ENCODE data around the gene CENPF. TPM values are rescaled to one million over a fixed set of nuclear protein-coding genes. Genes with fewer than 3 reads are reported as not detected.
"Not testable (repeated sequence)": the region's sequence is repeated elsewhere in the genome, so short reads cannot be mapped to it uniquely, and the experiment has no call there.

The CENPF gene
- total RNA-seq, 1 donor from 2014 or later: 2.5 TPM

GRCh38 chr1:214587165-214587564 is 15.8 kb upstream of the CENPF start:
- no peak for DNase-seq
- Histone ChIP-seq H3K4me1 (no peaks in the 10 kb centered on the region), H3K9me3 (no peaks in the 10 kb centered on the region), H3K4me3 (no peak overlapping the region), H3K27me3 (ENCODE audit: low read depth) (peaks cover 4% of the 10 kb centered on the region), H3K36me3 (no peaks in the 10 kb centered on the region), H3K27ac (no peak overlapping the region)
- no peak for TF ChIP-seq CTCF (IDR thresholded peaks at IDR 0.05)
- intact Hi-C loops (cut with DNase I): no loop called here
- ATAC-seq: no peak

- DNase-seq (no peak), ATAC-seq (no peak)
- H3K36me3 ChIP-seq: no peaks in the 10 kb centered on the region
- peaks cover 4% of the 10 kb centered on the region for H3K27me3 ChIP-seq (ENCODE audit: low read depth)
- TF ChIP-seq CTCF (IDR thresholded peaks at IDR 0.05): no peak
- H3K4me3 ChIP-seq: no peak overlapping the region
- no peaks in the 10 kb centered on the region for H3K4me1 ChIP-seq
- no peaks in the 10 kb centered on the region for H3K9me3 ChIP-seq
- H3K27ac ChIP-seq: no peak overlapping the region
- intact Hi-C loops (cut with DNase I): no loop called here
These were observed 13.9 kb upstream of the CENPF start for GRCh38 chr1:214588963-214589597.

GRCh38 chr1:214590696-214591095 is 12.3 kb upstream of the CENPF start:
- Histone ChIP-seq H3K36me3 (no peaks in the 10 kb centered on the region), H3K4me3 (no peak overlapping the region), H3K27me3 (ENCODE audit: low read depth) (peaks cover 4% of the 10 kb centered on the region), H3K9me3 (no peaks in the 10 kb centered on the region), H3K4me1 (no peaks in the 10 kb centered on the region), H3K27ac (no peak overlapping the region)
- ATAC-seq: no peak
- no peak for DNase-seq
- TF ChIP-seq CTCF (IDR thresholded peaks at IDR 0.05): no peak
- intact Hi-C loops (cut with DNase I): no loop called here

GRCh38 chr1:214591918-214592317 is 11.1 kb upstream of the CENPF start:
- ATAC-seq; H3K27me3 ChIP-seq (ENCODE audit: low read depth); intact Hi-C loops (cut with DNase I); DNase-seq; H3K9me3 ChIP-seq; H3K4me1 ChIP-seq; H3K36me3 ChIP-seq; H3K4me3 ChIP-seq; H3K27ac ChIP-seq: not testable (repeated sequence)

- no peak for DNase-seq
- intact Hi-C loops (cut with DNase I): no loop called here
- no peak for ATAC-seq
These were observed 9.8 kb upstream of the CENPF start for GRCh38 chr1:214593158-214593557.

More at GRCh38 chr1:214593158-214593557, 9.8 kb upstream of the CENPF start:
- no peak overlapping the region for H3K4me3 ChIP-seq
- no peak overlapping the region for H3K27ac ChIP-seq
- H3K9me3 ChIP-seq: no peaks in the 10 kb centered on the region
- peaks cover 4% of the 10 kb centered on the region for H3K27me3 ChIP-seq (ENCODE audit: low read depth)
- no peak for TF ChIP-seq CTCF (IDR thresholded peaks at IDR 0.05)
- no peaks in the 10 kb centered on the region for H3K4me1 ChIP-seq
- no peaks in the 10 kb centered on the region for H3K36me3 ChIP-seq
